Activated B cell treated with CpG ODN at 0.5 μM for 24 hours (primary cell): ENCODE data around the gene ATG9A. TPM values are rescaled to one million over a fixed set of nuclear protein-coding genes. Genes with fewer than 3 reads are reported as not detected.

Source experiments
- ATAC-seq: fragments of 200-7000 bp; cut with Tn5 transposase; one replicate; pipeline ENCODE4 v1.10.0; 2021; ENCODE audit warnings: low read depth, mild to moderate bottlenecking, moderate library complexity
- CTCF ChIA-PET: fragments of 350-600 bp; sonication (Branson Sonifier 250); formaldehyde crosslinking; loops from one replicate; lab custom pipeline; 2021; ENCODE audit warnings: antibody characterized with exemption; lab: Charles Lee
- POLR2A ChIA-PET: fragments of 350-600 bp; sonication (Branson Sonifier 250); formaldehyde crosslinking; loops from one replicate; lab custom pipeline; 2021; ENCODE audit warnings: antibody characterized with exemption; lab: Charles Lee
- DNase-seq: peaks from one replicate; pipeline ENCODE4 v3.0.0; 2022
- H3K27ac Mint-ChIP-seq: one replicate; pipeline ENCODE4 v1.8.0; 2020; ENCODE audit warnings: mixed read lengths
- H3K27me3 Mint-ChIP-seq: one replicate; pipeline ENCODE4 v1.8.0; 2021; ENCODE audit warnings: mixed read lengths
- H3K36me3 Mint-ChIP-seq: one replicate; pipeline ENCODE4 v1.8.0; 2021; ENCODE audit warnings: low read depth, mixed read lengths
- H3K4me1 Mint-ChIP-seq: one replicate; pipeline ENCODE4 v1.8.0; 2021; ENCODE audit warnings: mixed read lengths
- H3K4me3 Mint-ChIP-seq: one replicate; pipeline ENCODE4 v1.8.0; 2020; ENCODE audit warnings: mild to moderate bottlenecking, mixed read lengths
- H3K9me3 Mint-ChIP-seq: one replicate; pipeline ENCODE4 v1.8.0; 2020; ENCODE audit warnings: mixed read lengths
- intact Hi-C: fragments of 100-400 bp; cut with micrococcal nuclease; formaldehyde crosslinking; loops from one replicate; pipeline ENCODE4 v1.15.1; 2024
- total RNA-seq: library from RNA; stranded (reverse); gene quantifications from 2 replicates; pipeline ENCODE4 v1.2.3, GENCODE V29; 2022
- TF ChIP-seq, protein P1 (sequence below): fragments of 200-600 bp; IDR thresholded peaks from one replicate; pipeline ENCODE4 v1.8.0; 2022; ENCODE audit warnings: antibody characterized with exemption, mild to moderate bottlenecking

The ATG9A gene
- total RNA-seq, 1 donor from 2014 or later, result 38.3 TPM

DNA sequence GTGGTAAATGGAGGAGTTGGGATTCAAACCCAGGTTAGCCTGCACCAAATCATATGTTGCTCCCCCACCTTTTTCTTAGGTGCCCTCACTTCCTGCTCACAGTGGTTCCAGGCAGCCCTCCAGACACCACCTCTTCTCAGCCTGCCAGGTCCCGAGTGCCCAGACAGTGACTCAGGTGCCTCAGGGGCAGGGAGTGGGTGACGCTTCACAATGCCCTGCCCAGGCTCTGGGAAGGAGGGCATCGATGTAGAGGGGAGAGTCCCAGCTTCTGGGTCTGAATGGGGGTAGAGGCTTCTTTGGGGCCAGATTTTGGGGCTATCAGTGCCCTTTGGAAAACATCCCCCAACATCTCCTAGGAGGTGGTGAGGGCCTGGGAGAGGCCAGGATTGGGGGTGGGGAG, 44.5 kb upstream of the ATG9A start:
- ChIA-PET POLR2A (interaction anchor here (1.0 to 7.7 kb wide), 3 partner anchors 20 to 27 kb away, joined by 8 to 182 read pairs (median 17); partner anchors contain the start of genes GLB1L, STK16, TUBA4A and TUBA4B), CTCF (interaction anchor here (1.3 to 2.6 kb wide), 2 partner anchors 21 to 63 kb away, joined by 3 to 13 read pairs; no protein-coding TSS in a partner anchor)
- Mint-ChIP-seq H3K27ac (no peak overlapping the region), H3K27me3 (no peaks in the 10 kb centered on the region), H3K9me3 (no peaks in the 10 kb centered on the region), H3K4me1 (peaks cover 29% of the 10 kb centered on the region), H3K36me3 (peaks cover 2% of the 10 kb centered on the region), H3K4me3 (no peak overlapping the region)
- TF ChIP-seq, protein P1, sequence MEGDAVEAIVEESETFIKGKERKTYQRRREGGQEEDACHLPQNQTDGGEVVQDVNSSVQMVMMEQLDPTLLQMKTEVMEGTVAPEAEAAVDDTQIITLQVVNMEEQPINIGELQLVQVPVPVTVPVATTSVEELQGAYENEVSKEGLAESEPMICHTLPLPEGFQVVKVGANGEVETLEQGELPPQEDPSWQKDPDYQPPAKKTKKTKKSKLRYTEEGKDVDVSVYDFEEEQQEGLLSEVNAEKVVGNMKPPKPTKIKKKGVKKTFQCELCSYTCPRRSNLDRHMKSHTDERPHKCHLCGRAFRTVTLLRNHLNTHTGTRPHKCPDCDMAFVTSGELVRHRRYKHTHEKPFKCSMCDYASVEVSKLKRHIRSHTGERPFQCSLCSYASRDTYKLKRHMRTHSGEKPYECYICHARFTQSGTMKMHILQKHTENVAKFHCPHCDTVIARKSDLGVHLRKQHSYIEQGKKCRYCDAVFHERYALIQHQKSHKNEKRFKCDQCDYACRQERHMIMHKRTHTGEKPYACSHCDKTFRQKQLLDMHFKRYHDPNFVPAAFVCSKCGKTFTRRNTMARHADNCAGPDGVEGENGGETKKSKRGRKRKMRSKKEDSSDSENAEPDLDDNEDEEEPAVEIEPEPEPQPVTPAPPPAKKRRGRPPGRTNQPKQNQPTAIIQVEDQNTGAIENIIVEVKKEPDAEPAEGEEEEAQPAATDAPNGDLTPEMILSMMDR, result no peak
- ATAC-seq (no peak), DNase-seq (no peak)
- intact Hi-C loops, result no loop called here

DNA sequence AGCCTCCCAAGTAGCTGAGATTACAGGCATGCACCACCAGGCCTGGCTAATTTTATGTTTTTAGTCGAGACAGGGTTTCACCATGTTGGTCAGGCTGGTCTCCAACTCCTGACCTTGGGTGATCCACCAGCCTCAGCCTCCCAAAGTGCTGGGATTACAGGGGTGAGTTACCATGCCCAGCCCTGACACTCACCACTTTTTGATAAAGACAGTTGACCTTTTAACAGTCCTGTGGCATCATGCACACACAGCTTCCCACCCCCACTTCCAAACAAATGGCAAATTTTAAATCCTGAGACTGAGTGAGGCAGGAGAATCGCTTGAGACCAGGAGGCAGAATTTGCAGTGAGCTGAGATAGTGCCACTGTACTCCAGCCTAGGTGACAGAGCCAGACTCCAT, 43.6 kb upstream of the ATG9A start:
- no peak for ATAC-seq
- Mint-ChIP-seq H3K4me1 (peaks cover 19% of the 10 kb centered on the region), H3K27me3 (no peaks in the 10 kb centered on the region), H3K9me3 (no peaks in the 10 kb centered on the region), H3K36me3 (peaks cover 2% of the 10 kb centered on the region), H3K27ac (no peak overlapping the region), H3K4me3 (no peak overlapping the region)
- CTCF ChIA-PET, result interaction anchor here (2.6 kb wide), 1 partner anchor 22 kb away, joined by 13 read pairs; no protein-coding TSS in a partner anchor
- no peak for DNase-seq
- POLR2A ChIA-PET, result no interaction called here
- intact Hi-C loops, result no loop called here
- TF ChIP-seq, protein P1, result no peak

DNA sequence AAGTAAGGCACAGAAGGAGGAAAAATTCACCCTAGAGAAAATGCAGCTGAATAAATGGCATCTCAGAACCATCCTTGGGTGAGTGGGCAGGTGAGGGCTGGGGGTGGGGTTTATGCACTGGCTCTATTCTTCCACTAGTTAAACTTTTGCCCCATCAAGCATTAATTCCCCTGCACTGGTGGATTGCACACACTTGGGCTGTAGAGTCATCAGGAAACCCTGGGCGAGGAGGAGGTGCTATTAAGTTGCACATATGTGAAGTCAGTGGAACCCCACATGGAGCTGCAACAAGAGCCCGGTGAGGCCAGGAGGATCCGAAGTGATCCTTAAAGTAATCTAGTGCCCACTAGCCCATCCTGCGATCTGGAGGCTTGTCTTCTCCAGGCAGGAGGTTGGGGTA, 42.9 kb upstream of the ATG9A start:
- no peak overlapping the region for H3K27ac Mint-ChIP-seq
- no peak overlapping the region for H3K4me3 Mint-ChIP-seq
- no peaks in the 10 kb centered on the region for H3K9me3 Mint-ChIP-seq
- ATAC-seq (no peak), DNase-seq (no peak)
- TF ChIP-seq, protein P1, result no peak
- intact Hi-C loops, result no loop called here
- ChIA-PET POLR2A (no interaction called here), CTCF (interaction anchor here (2.6 kb wide), 1 partner anchor 22 kb away, joined by 13 read pairs; no protein-coding TSS in a partner anchor)
- no peaks in the 10 kb centered on the region for H3K36me3 Mint-ChIP-seq
- peaks cover 13% of the 10 kb centered on the region for H3K4me1 Mint-ChIP-seq
- H3K27me3 Mint-ChIP-seq, result no peaks in the 10 kb centered on the region

DNA sequence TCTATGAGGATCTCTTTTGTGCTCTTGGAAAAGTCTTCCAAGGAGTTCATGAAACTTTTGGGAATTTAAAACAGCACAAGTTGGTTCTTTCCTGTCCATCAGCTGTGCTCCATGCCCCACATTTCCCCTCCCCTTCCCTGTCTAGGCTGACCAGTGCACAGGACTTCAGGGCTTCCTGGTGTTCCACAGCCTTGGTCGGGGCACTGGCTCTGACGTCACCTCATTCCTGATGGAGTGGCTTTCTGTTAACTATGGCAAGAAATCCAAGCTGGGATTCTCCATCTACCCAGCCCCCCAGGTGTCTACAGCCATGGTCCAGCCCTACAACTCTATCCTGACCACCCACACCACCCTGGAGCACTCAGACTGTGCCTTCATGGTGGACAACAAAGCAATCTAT, 41.6 kb upstream of the ATG9A start:
- ChIA-PET CTCF (interaction anchor here (2.3 kb wide), 1 partner anchor 23 kb away, joined by 10 read pairs; no protein-coding TSS in a partner anchor), POLR2A (no interaction called here)
- H3K27ac Mint-ChIP-seq, result no peak overlapping the region
- no peaks in the 10 kb centered on the region for H3K9me3 Mint-ChIP-seq
- H3K27me3 Mint-ChIP-seq, result no peaks in the 10 kb centered on the region
- no peaks in the 10 kb centered on the region for H3K36me3 Mint-ChIP-seq
- intact Hi-C loops, result no loop called here
- H3K4me3 Mint-ChIP-seq, result no peak overlapping the region
- H3K4me1 Mint-ChIP-seq, result peaks cover 3% of the 10 kb centered on the region
- TF ChIP-seq, protein P1, result no peak
- ATAC-seq, result no peak
- no peak for DNase-seq

DNA sequence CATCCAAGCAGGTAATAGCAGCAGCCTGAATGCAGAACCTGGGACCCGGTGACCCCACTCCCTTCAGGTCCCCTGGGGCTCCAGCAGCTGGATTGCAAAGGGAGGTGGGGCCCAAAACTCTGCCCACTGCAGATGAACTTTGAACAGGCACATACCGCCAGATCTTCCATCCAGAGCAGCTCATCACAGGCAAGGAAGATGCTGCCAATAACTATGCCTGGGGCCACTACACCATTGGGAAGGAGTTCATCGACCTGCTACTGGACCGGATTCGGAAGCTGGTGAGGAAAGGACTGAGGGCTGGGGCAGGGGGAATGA, 40.6 kb upstream of the ATG9A start:
- no peaks in the 10 kb centered on the region for H3K36me3 Mint-ChIP-seq
- H3K27ac Mint-ChIP-seq, result no peak overlapping the region
- CTCF ChIA-PET, result interaction anchor here (2.3 kb wide), 1 partner anchor 24 kb away, joined by 10 read pairs; no protein-coding TSS in a partner anchor
- no peaks in the 10 kb centered on the region for H3K9me3 Mint-ChIP-seq
- DNase-seq (no peak), ATAC-seq (no peak)
- no peak overlapping the region for H3K4me3 Mint-ChIP-seq
- intact Hi-C loops, result no loop called here
- no peaks in the 10 kb centered on the region for H3K27me3 Mint-ChIP-seq
- TF ChIP-seq, protein P1, result no peak
- peaks cover 3% of the 10 kb centered on the region for H3K4me1 Mint-ChIP-seq
- POLR2A ChIA-PET, result interaction anchor here (1.8 kb wide), 1 partner anchor 16 kb away, joined by 7 read pairs; the partner anchor contains the start of gene TUBA4A
